Kidney (tissue), 14 donors: Measurements from ENCODE around the gene INCA1. TPM values are rescaled to one million over a fixed set of nuclear protein-coding genes. Genes with fewer than 3 reads are reported as not detected.

ENCODE experiments used
- DNase-seq, 5 donors: peaks; one replicate each; pipeline ENCODE4 v3.0.0-alpha.2; 2013 to 2020
- FAIRE-seq: peaks from 2 replicates; lab custom pipeline; 2012; peaks lifted over from hg19 to GRCh38; lab: Jason Lieb, UNC
- H3K27ac ChIP-seq, 2 donors: one replicate each; pipeline ENCODE4 v1.7.0; 2013; ENCODE audit warnings: low read depth in 2 of 2, low read length in 2 of 2, inconsistent platforms in 1 of 2
- H3K27me3 ChIP-seq: one replicate; pipeline ENCODE4 v1.7.1; 2013; ENCODE audit warnings: low read length, inconsistent platforms; ENCODE audit not compliant: control insufficient read depth, insufficient read depth
- H3K36me3 ChIP-seq, 3 donors: one replicate each; pipeline versions ENCODE4 v1.7.0 to v1.7.1; 2013; ENCODE audit warnings: low read length in 3 of 3, control low read depth in 1 of 3, inconsistent platforms in 1 of 3; ENCODE audit not compliant: insufficient read depth in 3 of 3, control insufficient read depth in 2 of 3
- H3K4me1 ChIP-seq, 3 donors: one replicate each; pipeline versions ENCODE4 v1.7.0 to v1.7.1; 2013; ENCODE audit warnings: low read length in 3 of 3, inconsistent platforms in 1 of 3, low read depth in 1 of 3; ENCODE audit not compliant: control insufficient read depth in 2 of 3, insufficient read depth in 2 of 3
- H3K4me3 ChIP-seq, 3 donors: one replicate each; pipeline versions ENCODE4 v1.7.0 to v1.8.1; 2013; ENCODE audit warnings: low read length in 3 of 3, control low read depth in 1 of 3, inconsistent platforms in 1 of 3
- H3K9ac ChIP-seq, 3 donors: one replicate each; pipeline versions ENCODE4 v1.7.0 to v1.7.1; 2013; ENCODE audit warnings: low read length in 3 of 3, control low read depth in 1 of 3, inconsistent platforms in 1 of 3
- H3K9me3 ChIP-seq, 3 donors: one replicate each; pipeline versions ENCODE4 v1.7.0 to v1.7.1; 2013; ENCODE audit warnings: low read length in 3 of 3, control low read depth in 1 of 3, inconsistent platforms in 1 of 3; ENCODE audit not compliant: control insufficient read depth in 2 of 3, insufficient read depth in 1 of 3
- intact Hi-C: fragments of 100-400 bp; cut with DNase I; formaldehyde crosslinking; loops from one replicate; pipeline ENCODE4 v1.11.1; 2022
- polyA plus RNA-seq: library from polyadenylated mRNA; stranded (reverse); fragments of 350-450 nt; fragmentation: Illumina TruSeq; extraction: RNeasy Lipid Tissue Mini Kit (QIAGEN cat#74804); gene quantifications from one replicate; pipeline ENCODE4 v1.2.3, GENCODE V29; 2014; ENCODE audit warnings: low read depth, low replicate concordance; ENCODE audit not compliant: insufficient read depth
- total RNA-seq: library from RNA; stranded (reverse); fragmentation: NEBNext Ultra II Directional; extraction: Animal tissue kit (Norgen Biotek cat#: 25700); gene quantifications from one replicate; pipeline ENCODE4 v1.2.1, GENCODE V29; 2021
- TF ChIP-seq, protein P1 (sequence below): IDR thresholded peaks from 3 replicates; pipeline ENCODE4 v1.5.1; 2012; ENCODE audit warnings: mild to moderate bottlenecking, moderate library complexity, borderline replicate concordance; ENCODE audit not compliant: insufficient read depth; ENCODE audit errors: extremely low read depth
- donor health status: control.
- donor health status: control.
- donor health status: control.
- donor health status: control.
- donor health status: control.
- donor health status: DM: yes; HTN: yes; CAD: no.
- donor health status: Normal renal cell carcinoma (clear cell type).

INCA1 gene
- total and polyA plus RNA-seq, 2 donors from 2014 or later, result 1.5 to 1.6 TPM

GRCh38 chr17:5011928-5012327 is 14.6 kb upstream of the INCA1 start:
- H3K27ac ChIP-seq, result no peak overlapping the region
- H3K36me3 ChIP-seq, result peaks cover 0 to 37% (median 28%) of the 10 kb centered on the region in 3 donors
- H3K4me3 ChIP-seq, result no peak overlapping the region
- intact Hi-C loops, result no loop called here
- H3K9ac ChIP-seq, result no peak overlapping the region
- no peaks in the 10 kb centered on the region for H3K4me1 ChIP-seq
- TF ChIP-seq, protein P1, sequence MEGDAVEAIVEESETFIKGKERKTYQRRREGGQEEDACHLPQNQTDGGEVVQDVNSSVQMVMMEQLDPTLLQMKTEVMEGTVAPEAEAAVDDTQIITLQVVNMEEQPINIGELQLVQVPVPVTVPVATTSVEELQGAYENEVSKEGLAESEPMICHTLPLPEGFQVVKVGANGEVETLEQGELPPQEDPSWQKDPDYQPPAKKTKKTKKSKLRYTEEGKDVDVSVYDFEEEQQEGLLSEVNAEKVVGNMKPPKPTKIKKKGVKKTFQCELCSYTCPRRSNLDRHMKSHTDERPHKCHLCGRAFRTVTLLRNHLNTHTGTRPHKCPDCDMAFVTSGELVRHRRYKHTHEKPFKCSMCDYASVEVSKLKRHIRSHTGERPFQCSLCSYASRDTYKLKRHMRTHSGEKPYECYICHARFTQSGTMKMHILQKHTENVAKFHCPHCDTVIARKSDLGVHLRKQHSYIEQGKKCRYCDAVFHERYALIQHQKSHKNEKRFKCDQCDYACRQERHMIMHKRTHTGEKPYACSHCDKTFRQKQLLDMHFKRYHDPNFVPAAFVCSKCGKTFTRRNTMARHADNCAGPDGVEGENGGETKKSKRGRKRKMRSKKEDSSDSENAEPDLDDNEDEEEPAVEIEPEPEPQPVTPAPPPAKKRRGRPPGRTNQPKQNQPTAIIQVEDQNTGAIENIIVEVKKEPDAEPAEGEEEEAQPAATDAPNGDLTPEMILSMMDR, result no peak
- H3K27me3 ChIP-seq, result no peaks in the 10 kb centered on the region
- no peaks in the 10 kb centered on the region for H3K9me3 ChIP-seq
- no peak for DNase-seq
- FAIRE-seq, result no peak

GRCh38 chr17:5003214-5003867 is 6.0 kb upstream of the INCA1 start:
- Histone ChIP-seq H3K36me3 (peaks cover 2 to 61% (median 52%) of the 10 kb centered on the region in 3 donors), H3K4me3 (no peak overlapping the region), H3K9me3 (no peaks in the 10 kb centered on the region), H3K27me3 (no peaks in the 10 kb centered on the region), H3K4me1 (peaks cover 0 to 15% (median 0%) of the 10 kb centered on the region in 3 donors), H3K27ac (no peak overlapping the region), H3K9ac (no peak overlapping the region)
- no peak for FAIRE-seq
- intact Hi-C loops, result no loop called here
- no peak for DNase-seq
- TF ChIP-seq, protein P1, result no peak

DNA sequence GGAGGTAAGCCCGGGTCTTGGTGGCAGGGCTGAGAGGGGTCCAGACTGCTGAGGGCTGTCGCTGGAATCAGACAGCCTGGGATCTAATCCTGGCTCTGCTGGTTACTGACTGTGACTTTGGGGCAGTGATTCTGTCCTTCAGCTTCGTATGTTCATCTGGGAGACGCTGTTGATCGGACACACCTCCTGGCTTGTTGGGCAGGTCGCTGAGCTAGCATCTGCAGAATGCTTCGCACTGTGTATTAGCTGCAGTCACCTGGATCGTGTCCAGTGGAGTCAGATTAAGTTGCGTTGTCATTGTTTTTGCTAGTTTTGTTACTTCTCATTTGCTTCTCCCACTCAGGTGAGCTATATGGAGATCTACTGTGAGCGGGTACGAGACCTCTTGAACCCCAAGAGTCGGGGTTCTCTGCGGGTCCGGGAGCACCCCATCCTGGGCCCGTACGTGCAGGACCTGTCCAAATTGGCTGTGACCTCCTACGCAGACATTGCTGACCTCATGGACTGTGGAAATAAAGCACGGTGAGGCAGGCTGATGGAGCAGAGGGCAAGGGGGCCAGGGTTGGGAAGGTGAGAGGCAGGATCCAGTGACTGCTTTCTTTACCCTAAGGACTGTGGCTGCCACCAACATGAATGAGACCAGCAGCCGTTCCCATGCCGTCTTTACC is 4.9 kb upstream of the INCA1 start:
- H3K36me3 ChIP-seq, result peaks cover 2 to 50% (median 42%) of the 10 kb centered on the region in 3 donors

More for the DNA sequence above, 4.9 kb upstream of the INCA1 start:
- Histone ChIP-seq H3K9ac (no peak overlapping the region), H3K4me1 (peaks cover 0 to 15% (median 0%) of the 10 kb centered on the region in 3 donors), H3K9me3 (no peaks in the 10 kb centered on the region), H3K4me3 (no peak overlapping the region), H3K27me3 (no peaks in the 10 kb centered on the region), H3K27ac (no peak overlapping the region)
- no peak for FAIRE-seq
- TF ChIP-seq, protein P1, result no peak
- intact Hi-C loops, result no loop called here
- no peak for DNase-seq
